Measurements from ENCODE around the gene MPRIP.
"Not testable (repeated sequence)": the region's sequence is repeated elsewhere in the genome, so short reads cannot be mapped to it uniquely, and the experiment has no call there.

Gene MPRIP

DNA sequence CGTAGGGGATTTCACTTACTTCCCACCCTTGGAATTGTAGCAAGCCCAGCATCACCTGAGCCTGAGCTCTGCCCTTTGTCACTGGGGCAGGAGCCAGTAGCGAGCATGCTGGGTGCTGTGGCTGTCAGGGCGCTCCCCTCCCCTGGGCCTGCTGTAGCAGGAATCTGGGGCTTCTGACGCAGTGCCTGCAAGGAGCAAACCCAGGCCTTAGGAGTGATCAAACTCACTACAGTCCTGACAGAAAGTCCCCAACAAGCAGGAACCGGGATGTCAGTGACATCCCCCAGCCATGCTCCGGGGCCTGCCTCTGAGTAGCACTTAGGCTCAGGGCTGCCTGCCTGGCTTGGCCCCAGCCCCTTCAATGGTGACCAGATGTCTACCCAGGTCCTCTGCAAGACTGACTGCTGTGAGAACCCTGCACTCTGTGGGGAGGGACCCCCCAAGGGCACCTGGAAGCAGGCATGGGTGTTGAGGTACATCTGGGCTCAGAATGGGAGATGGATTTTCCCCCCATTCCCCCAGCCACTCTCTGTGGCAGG lies 140.4 kb downstream of the MPRIP start:
- H3K9me3 ChIP-seq (ENCODE audit: control insufficient read depth, insufficient read depth, low read depth, low read length): no peaks in the 10 kb centered on the region
- TF ChIP-seq SCRT1 (tag by site-specific recombination; IDR thresholded peaks at IDR 0.05; ENCODE audit: borderline replicate concordance) (no peak), MYNN (tag by site-specific recombination; IDR thresholded peaks at IDR 0.05; ENCODE audit: borderline replicate concordance) (no peak), MZF1 (tag by site-specific recombination; IDR thresholded peaks at IDR 0.05; ENCODE audit: borderline replicate concordance) (no peak), ZBTB17 (tag by site-specific recombination; IDR thresholded peaks at IDR 0.05) (no peak), KLF10 (tag by site-specific recombination; IDR thresholded peaks at IDR 0.05) (no peak), ZNF274 (IDR thresholded peaks at IDR 0.05; ENCODE audit: low read length) (no peak), ZNF274 (tag by site-specific recombination; IDR thresholded peaks at IDR 0.05; ENCODE audit: borderline replicate concordance) (no peak)
- TF ChIP-seq, protein P1, sequence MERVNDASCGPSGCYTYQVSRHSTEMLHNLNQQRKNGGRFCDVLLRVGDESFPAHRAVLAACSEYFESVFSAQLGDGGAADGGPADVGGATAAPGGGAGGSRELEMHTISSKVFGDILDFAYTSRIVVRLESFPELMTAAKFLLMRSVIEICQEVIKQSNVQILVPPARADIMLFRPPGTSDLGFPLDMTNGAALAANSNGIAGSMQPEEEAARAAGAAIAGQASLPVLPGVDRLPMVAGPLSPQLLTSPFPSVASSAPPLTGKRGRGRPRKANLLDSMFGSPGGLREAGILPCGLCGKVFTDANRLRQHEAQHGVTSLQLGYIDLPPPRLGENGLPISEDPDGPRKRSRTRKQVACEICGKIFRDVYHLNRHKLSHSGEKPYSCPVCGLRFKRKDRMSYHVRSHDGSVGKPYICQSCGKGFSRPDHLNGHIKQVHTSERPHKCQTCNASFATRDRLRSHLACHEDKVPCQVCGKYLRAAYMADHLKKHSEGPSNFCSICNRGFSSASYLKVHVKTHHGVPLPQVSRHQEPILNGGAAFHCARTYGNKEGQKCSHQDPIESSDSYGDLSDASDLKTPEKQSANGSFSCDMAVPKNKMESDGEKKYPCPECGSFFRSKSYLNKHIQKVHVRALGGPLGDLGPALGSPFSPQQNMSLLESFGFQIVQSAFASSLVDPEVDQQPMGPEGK (tag by site-specific recombination; IDR thresholded peaks at IDR 0.05): no peak
- TF ChIP-seq, protein P2, sequence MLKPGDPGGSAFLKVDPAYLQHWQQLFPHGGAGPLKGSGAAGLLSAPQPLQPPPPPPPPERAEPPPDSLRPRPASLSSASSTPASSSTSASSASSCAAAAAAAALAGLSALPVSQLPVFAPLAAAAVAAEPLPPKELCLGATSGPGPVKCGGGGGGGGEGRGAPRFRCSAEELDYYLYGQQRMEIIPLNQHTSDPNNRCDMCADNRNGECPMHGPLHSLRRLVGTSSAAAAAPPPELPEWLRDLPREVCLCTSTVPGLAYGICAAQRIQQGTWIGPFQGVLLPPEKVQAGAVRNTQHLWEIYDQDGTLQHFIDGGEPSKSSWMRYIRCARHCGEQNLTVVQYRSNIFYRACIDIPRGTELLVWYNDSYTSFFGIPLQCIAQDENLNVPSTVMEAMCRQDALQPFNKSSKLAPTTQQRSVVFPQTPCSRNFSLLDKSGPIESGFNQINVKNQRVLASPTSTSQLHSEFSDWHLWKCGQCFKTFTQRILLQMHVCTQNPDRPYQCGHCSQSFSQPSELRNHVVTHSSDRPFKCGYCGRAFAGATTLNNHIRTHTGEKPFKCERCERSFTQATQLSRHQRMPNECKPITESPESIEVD (tag by site-specific recombination; IDR thresholded peaks at IDR 0.05): no peak
- TF ChIP-seq, protein P3, sequence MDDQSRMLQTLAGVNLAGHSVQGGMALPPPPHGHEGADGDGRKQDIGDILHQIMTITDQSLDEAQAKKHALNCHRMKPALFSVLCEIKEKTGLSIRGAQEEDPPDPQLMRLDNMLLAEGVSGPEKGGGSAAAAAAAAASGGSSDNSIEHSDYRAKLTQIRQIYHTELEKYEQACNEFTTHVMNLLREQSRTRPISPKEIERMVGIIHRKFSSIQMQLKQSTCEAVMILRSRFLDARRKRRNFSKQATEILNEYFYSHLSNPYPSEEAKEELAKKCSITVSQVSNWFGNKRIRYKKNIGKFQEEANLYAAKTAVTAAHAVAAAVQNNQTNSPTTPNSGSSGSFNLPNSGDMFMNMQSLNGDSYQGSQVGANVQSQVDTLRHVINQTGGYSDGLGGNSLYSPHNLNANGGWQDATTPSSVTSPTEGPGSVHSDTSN (CRISPR knock-in tag; IDR thresholded peaks at IDR 0.05): no peak
- ChIA-PET POLR2A (no interaction called here), CTCF (interaction anchor here (0.5 to 0.6 kb wide), 2 partner anchors 18 to 263 kb away, joined by 4 read pairs; no protein-coding TSS in a partner anchor)
- no peak overlapping the region for H3K27ac ChIP-seq (ENCODE audit: extremely low read depth, low read depth, low read length)
- H3K4me3 ChIP-seq (ENCODE audit: low read depth, low read length): no peak overlapping the region
- peaks cover 16 to 93% of the 10 kb centered on the region in 2 experiments for H3K36me3 ChIP-seq (ENCODE audit: control insufficient read depth in 2 of 2, insufficient read depth in 1 of 2, low read length in 2 of 2)
- no peaks in the 10 kb centered on the region for H3K4me1 ChIP-seq (ENCODE audit: control insufficient read depth, insufficient read depth, low read length)

DNA sequence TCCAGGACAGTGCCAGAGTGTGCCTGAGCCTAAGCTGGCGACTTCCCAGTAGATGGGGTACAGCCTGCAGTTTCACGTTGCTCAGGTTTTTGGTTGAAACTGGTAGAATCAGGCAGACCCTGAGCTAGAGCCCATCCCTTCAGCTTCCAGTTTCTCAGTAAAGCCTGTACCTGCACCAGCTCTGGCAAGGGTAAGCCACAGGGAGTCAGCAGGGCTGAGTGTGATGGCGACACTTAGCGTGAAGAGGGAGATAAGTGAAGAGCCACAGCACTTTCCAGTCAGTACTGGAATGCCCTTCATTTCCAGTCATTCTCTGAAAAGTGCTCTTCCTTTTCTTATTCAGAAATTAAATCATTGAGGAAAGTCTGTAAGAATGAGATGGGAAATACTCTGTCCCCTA lies 141.5 kb downstream of the MPRIP start:
- ChIA-PET CTCF (interaction anchor here (0.5 kb wide), 1 partner anchor 193 kb away, joined by 3 read pairs; no protein-coding TSS in a partner anchor), POLR2A (interaction anchor here (0.6 to 0.8 kb wide), 2 partner anchors 8 to 15 kb away, joined by 3 read pairs; no protein-coding TSS in a partner anchor)
- no peak overlapping the region for H3K27ac ChIP-seq (ENCODE audit: extremely low read depth, low read depth, low read length)
- H3K9me3 ChIP-seq (ENCODE audit: control insufficient read depth, insufficient read depth, low read depth, low read length): no peaks in the 10 kb centered on the region
- H3K4me3 ChIP-seq (ENCODE audit: low read depth, low read length): no peak overlapping the region
- no peaks in the 10 kb centered on the region for H3K4me1 ChIP-seq (ENCODE audit: control insufficient read depth, insufficient read depth, low read length)
- TF ChIP-seq ZNF366 (tag by site-specific recombination; conservative IDR thresholded peaks at IDR 0.05): no peak
- TF ChIP-seq, protein P1 (tag by site-specific recombination; IDR thresholded peaks at IDR 0.05): no peak
- H3K36me3 ChIP-seq (ENCODE audit: control insufficient read depth in 2 of 2, insufficient read depth in 1 of 2, low read length in 2 of 2): peaks cover 11 to 92% of the 10 kb centered on the region in 2 experiments

DNA sequence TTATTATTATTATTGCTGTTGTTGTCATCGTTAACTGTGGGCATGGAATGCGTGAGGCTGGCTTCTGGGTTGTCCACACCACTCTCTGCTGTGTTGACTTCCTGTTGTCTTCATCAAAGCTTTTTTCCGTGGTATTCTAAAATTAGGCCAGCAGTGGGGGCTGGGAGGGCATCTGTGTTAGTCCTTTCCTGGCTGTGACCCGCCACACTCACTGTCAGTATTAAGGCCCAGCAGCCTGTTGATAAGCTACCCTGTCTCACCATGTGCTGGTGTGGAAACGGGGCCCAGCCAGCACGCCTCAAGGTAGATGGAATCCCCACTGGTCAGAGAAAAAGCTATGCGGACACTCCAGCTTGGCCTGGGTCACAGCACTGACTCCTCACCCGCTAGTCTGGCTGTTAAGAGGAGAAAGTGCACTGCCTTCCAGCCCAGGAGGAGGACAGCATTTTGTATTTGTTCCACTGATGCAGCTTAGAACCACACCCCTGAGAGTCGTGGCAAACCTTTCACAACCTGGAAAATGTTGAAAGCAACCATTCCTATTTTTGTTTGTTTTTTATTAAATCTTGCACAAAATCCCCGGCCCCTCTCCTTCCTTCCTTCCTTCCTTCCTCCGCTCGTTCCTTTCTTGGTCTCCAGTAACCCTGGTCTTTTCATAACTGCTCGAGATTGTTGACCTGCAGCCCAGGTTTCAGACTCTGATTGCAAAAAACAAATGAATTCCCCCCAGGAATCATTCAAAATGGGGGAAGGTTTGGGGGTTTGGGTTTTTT lies 142.9 kb downstream of the MPRIP start:
- H3K27ac ChIP-seq (ENCODE audit: extremely low read depth, low read depth, low read length); POLR2A ChIA-PET; H3K4me1 ChIP-seq (ENCODE audit: control insufficient read depth, insufficient read depth, low read length); H3K4me3 ChIP-seq (ENCODE audit: low read depth, low read length); H3K9me3 ChIP-seq (ENCODE audit: control insufficient read depth, insufficient read depth, low read depth, low read length): not testable (repeated sequence)
- peaks cover 11 to 84% of the 10 kb centered on the region in 2 experiments for H3K36me3 ChIP-seq (ENCODE audit: control insufficient read depth in 2 of 2, insufficient read depth in 1 of 2, low read length in 2 of 2)
- CTCF ChIA-PET: interaction anchor here (0.6 to 1.2 kb wide), 2 partner anchors 20 to 165 kb away, joined by 3 read pairs; no protein-coding TSS in a partner anchor
